K562 (cell line): Measurements from ENCODE around the gene FXYD4. TPM values are rescaled to one million over a fixed set of nuclear protein-coding genes. Genes with fewer than 3 reads are reported as not detected.

Experiments
- BRF1 ChIP-seq: IDR thresholded peaks from 3 replicates; pipeline ENCODE4 v1.6.1; 2011; ENCODE audit warnings: borderline replicate concordance, mild to moderate bottlenecking; ENCODE audit not compliant: insufficient read length; ENCODE audit errors: extremely low read depth
- CREB1 ChIP-seq, 2 experiments: sonication (generic) in 1 of 2; formaldehyde crosslinking in 1 of 2; IDR thresholded peaks; 2 replicates each; pipeline versions ENCODE4 v1.6.1 to v1.8.0; 2012 to 2022; ENCODE audit warnings: inconsistent platforms in 1 of 2, mild to moderate bottlenecking in 1 of 2, missing genetic modification reagents in 1 of 2, moderate library complexity in 1 of 2
- POU5F1 ChIP-seq: fragments of 150-350 bp; IDR thresholded peaks from 2 replicates; pipeline ENCODE4 v1.6.1; 2014; ENCODE audit warnings: borderline replicate concordance, low read length, low read depth, mild to moderate bottlenecking; ENCODE audit not compliant: partially characterized antibody
- RB1 ChIP-seq: fragments of 450-650 bp; IDR thresholded peaks from 2 replicates; pipeline ENCODE4 v1.6.1; 2017; ENCODE audit warnings: low read depth, mild to moderate bottlenecking
- REST ChIP-seq, 2 experiments: fragments of 450-650 bp; formaldehyde crosslinking in 1 of 2; IDR thresholded peaks; 2 replicates each; pipeline versions ENCODE4 v1.4.0 to v1.6.1; 2014 to 2020; ENCODE audit warnings: mild to moderate bottlenecking in 2 of 2, borderline replicate concordance in 1 of 2, low read depth in 1 of 2
- RHOXF2B ChIP-seq: fragments of 250-450 bp; sonication (Bioruptor Pico); conservative IDR thresholded peaks from 2 replicates; pipeline ENCODE4 v1.5.1; 2021
- ZBTB40 ChIP-seq, 2 experiments: fragments of 450-650 bp in 1 of 2; sonication (generic) in 1 of 2; formaldehyde crosslinking in 1 of 2; IDR thresholded peaks; 2 replicates each; pipeline versions ENCODE4 v1.7.1 to v1.9.0; 2016 to 2022; ENCODE audit warnings: inconsistent platforms in 1 of 2, mild to moderate bottlenecking in 1 of 2, missing genetic modification reagents in 1 of 2
- ZKSCAN1 ChIP-seq: fragments of 150-350 bp; IDR thresholded peaks from 2 replicates; pipeline ENCODE4 v1.6.1; 2016; ENCODE audit warnings: low read depth, low read length
- polyA plus RNA-seq, 8 experiments: library from polyadenylated mRNA; depleted of rRNA in 4 of 8; stranded (reverse) in 5 of 8; unstranded in 3 of 8; fragments of >200 nt; fragmentation: Nextera tagmentation in 2 of 8; fragmentation: Illumina TruSeq in 1 of 8; extraction: Ambion mirVana in 2 of 8; extraction: Trizol in 1 of 8; gene quantifications; 2 replicates each; pipeline versions ENCODE4 v1.2.1 to v1.2.3, GENCODE V29; 2011 to 2014; ENCODE audit warnings: inconsistent platforms in 1 of 8, missing spikeins in 1 of 8
- total RNA-seq, 7 experiments: library from RNA; depleted of rRNA in 6 of 7; stranded (reverse); fragments of >200 nt in 6 of 7; fragmentation: Illumina TruSeq in 2 of 7; extraction: Trizol in 2 of 7; gene quantifications; 2 replicates each; pipeline versions ENCODE4 v1.2.1 to v1.2.3, GENCODE V29; 2011 to 2021; ENCODE audit warnings: low replicate concordance in 1 of 7

The FXYD4 gene
- total and polyA plus RNA-seq, 9 of the 15 experiments (the other 6 are each of a cell fraction or from before 2014, with no cell fraction given), result not detected

GRCh38 chr10:43348511-43349312 is 22.7 kb upstream of the FXYD4 start (continued):
- 0 out of 2 replicates have a peak, but pooled peaks have one; percentile 25 for TF ChIP-seq ZBTB40 (IDR thresholded peaks at IDR 0.05)
- no peak for TF ChIP-seq ZBTB40 (CRISPR knock-in tag; IDR thresholded peaks at IDR 0.05)
- no peak for TF ChIP-seq CREB1 (IDR thresholded peaks at IDR 0.05)
- TF ChIP-seq CREB1 (CRISPR knock-in tag; IDR thresholded peaks at IDR 0.05), result 0 out of 2 replicates have a peak, but pooled peaks have one; percentile 34
- peak; percentile 93 for TF ChIP-seq REST (IDR thresholded peaks at IDR 0.05; ENCODE audit: borderline replicate concordance)
- no peak for TF ChIP-seq REST (CRISPR knock-in tag; IDR thresholded peaks at IDR 0.05; ENCODE audit: low read depth)
- TF ChIP-seq ZKSCAN1, result peak; percentile 69
- no peak for TF ChIP-seq POU5F1
- peak; percentile 87; the same call in 1 of the 2 replicates for TF ChIP-seq RB1
- TF ChIP-seq BRF1, result no peak
- 0 out of 2 replicates have a peak, but pooled peaks have one; percentile 19 for TF ChIP-seq RHOXF2B (CRISPR knock-in tag)
